Measurements from ENCODE around the gene ESD.

Gene ESD

DNA sequence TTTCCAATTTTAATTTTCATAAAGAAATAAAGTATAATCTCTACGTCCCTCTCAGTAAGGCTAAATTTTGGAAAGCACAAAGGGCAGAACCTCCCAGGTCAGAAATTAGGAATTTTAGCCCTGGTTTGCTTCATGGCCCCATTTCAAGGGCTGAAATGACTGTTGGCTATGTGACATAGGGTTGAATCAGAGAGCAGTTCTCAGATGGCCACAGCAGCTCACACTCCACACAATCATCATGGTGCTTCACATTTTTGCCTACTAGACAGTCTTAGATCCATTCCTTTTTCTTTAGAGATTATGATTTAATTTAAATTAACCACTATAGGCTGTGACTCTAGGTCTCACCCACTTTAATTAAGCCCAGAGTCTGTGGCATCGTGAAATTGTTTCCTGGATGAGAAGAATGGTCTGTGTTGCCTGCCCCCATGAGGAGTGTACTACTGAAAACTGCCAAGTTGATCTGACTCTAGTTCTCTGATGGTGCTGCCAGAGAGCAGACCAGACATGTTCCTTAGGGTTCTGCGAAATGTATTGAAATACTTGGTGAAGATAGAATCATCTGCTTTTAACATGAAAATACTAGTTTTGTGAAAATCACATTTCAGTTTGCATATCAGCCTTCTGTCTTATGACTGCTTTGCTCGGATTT lies 57.4 kb downstream of the ESD start:
- DNase-seq = no peak

- DNase-seq = no peak
Observed at GRCh38 chr13:46738766-46739165, 58.2 kb downstream of the ESD start.

- no peak for DNase-seq
Observed at GRCh38 chr13:46738055-46738454, 58.9 kb downstream of the ESD start.

DNA sequence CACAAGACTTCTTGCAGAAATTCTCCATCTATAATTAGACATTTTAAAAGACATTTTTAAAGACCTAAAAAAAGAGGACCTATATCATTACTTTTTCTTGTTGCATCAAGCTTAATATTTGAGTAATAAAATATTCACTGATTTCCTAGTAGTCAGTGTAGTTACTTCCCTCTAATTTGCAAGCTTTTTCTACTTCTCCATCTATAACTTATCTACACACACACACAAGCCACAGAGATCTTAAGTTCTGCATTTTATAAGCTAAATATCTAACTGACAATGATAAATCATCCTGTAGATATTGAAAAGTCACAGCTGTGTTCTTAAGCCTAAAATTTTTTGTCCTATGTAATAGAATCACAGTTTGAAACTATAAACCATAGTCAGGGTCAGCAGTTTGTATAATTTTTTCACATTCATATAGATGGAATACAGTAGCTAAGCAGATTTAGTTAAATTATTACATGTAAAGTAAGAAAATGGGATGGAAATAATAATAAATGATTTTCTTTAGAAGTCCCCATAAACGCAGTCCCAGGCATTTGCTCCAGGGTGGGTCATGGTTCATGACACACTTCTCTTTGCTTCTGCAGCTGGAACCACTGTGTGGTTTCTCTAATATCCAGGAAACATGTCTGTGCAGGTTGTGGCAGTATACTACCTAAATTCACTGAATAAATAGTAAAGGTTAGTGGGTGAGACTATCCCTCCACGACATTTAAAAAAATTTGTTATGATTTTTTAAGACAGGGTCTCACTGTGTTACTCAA lies 60.2 kb downstream of the ESD start:
- no peak for DNase-seq

- DNase-seq = no peak
Observed at GRCh38 chr13:46735425-46735824, 61.5 kb downstream of the ESD start.

DNA sequence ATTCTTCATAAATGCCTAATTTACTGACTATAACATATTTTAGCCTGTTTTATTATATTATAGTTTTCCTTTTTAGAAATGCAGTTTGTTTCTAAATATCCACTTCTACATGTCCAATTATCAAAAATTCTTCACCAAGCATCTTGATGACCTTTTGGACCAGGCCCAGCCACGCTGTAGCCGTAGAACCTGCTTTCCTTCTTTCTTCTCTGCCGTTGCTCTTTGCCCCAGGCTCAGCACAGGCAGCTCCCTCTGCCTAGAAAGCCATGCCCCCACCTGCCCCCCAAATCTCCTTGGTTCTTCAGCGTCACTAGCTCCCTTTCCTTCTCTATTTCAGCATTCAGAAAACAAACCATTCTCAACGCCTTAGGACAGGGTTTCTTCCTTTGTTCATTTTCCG lies 65.4 kb downstream of the ESD start:
- DNase-seq = no peak

DNA sequence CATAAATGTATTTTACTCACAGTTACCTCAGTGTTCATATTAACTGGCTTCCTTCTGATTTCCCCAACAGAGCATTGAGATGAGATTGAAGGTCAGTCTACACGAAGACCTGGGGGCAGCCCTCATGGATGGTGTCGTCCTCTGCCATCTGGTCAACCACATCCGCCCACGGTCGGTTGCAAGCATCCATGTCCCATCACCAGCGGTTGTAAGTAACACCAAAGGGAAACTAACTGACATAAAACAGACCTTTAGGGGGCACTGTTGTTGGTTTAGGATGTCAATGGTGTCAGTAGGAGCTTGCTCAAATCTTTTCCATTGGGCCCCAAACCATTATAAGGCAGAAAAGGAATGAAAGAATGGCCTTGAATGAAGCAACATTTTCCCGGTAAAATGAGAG lies 68.2 kb downstream of the ESD start:
- no peak for DNase-seq

GRCh38 chr13:46726347-46726746 lies 70.6 kb downstream of the ESD start:
- DNase-seq = no peak

All from activated CD4-positive, CD25-positive, alpha-beta regulatory T cell treated with anti-CD3 and anti-CD28 coated beads, Interleukin-2, amount 50 U/mL, for 72 hours (primary cell).